Thoracic aorta (tissue), 2 donors: ENCODE measurements around the gene SERINC1. TPM values are rescaled to one million over a fixed set of nuclear protein-coding genes. Genes with fewer than 3 reads are reported as not detected.

Source experiments
- ATAC-seq: fragments of 150-250 bp; one replicate; pipeline ENCODE4 v1.8.0; 2017; ENCODE audit warnings: low read depth; ENCODE audit not compliant: insufficient number of reproducible peaks, low FRiP score
- DNase-seq: peaks from one replicate; pipeline ENCODE4 v3.0.0-alpha.2; 2020; ENCODE audit warnings: low spot score
- H3K27ac ChIP-seq, 2 donors: fragments of 200-600 bp; sonication (generic); 1 replicate in 1 of 2; 2 replicates in 1 of 2; pipeline ENCODE4 v1.5.1; 2016; ENCODE audit warnings: mild to moderate bottlenecking in 2 of 2, moderate library complexity in 2 of 2
- H3K27me3 ChIP-seq: fragments of 200-600 bp; sonication (generic); replicated peaks from 2 replicates; pipeline ENCODE4 v1.6.0; 2016; ENCODE audit warnings: mild to moderate bottlenecking; ENCODE audit not compliant: insufficient read depth
- H3K36me3 ChIP-seq: fragments of 200-600 bp; sonication (generic); one replicate; pipeline ENCODE4 v1.5.1; 2016
- H3K4me1 ChIP-seq, 2 donors: fragments of 200-600 bp; sonication (generic); 1 replicate in 1 of 2; 2 replicates in 1 of 2; pipeline versions ENCODE4 v1.5.1 to v1.6.0; 2016; ENCODE audit warnings: low read depth in 2 of 2, mild to moderate bottlenecking in 1 of 2; ENCODE audit not compliant: control insufficient read depth in 1 of 2
- H3K4me3 ChIP-seq: fragments of 200-600 bp; sonication (generic); 2 replicates; pipeline ENCODE4 v1.5.1; 2016; ENCODE audit warnings: mild to moderate bottlenecking
- H3K9me3 ChIP-seq: fragments of 200-600 bp; sonication (generic); 2 replicates; pipeline ENCODE4 v1.5.1; 2016
- CTCF ChIP-seq: fragments of 200-600 bp; sonication (generic); IDR thresholded peaks from one replicate; pipeline ENCODE4 v1.5.1; 2019; ENCODE audit warnings: antibody characterized with exemption
- total RNA-seq, 2 donors: library from RNA; depleted of rRNA; stranded (reverse); fragments of >200 nt; gene quantifications; one replicate each; pipeline versions ENCODE4 v1.1.0 to v1.2.3, GENCODE V29; 2016

Gene SERINC1
- total RNA-seq, 2 donors from 2014 or later: 248 to 258 TPM

- Histone ChIP-seq H3K27ac (peak overlapping the region; percentile 45 to 60), H3K27me3 (no peaks in the 10 kb centered on the region), H3K9me3 (no peaks in the 10 kb centered on the region), H3K4me1 (peaks cover 3 to 20% of the 10 kb centered on the region in 2 donors), H3K36me3 (no peaks in the 10 kb centered on the region), H3K4me3 (peak overlapping the region; percentile 99)
- ATAC-seq (no peak), DNase-seq (no peak)
- TF ChIP-seq CTCF: no peak
These were observed 72.6 kb downstream of the SERINC1 start for GRCh38 chr6:122399055-122399347.

- H3K36me3 ChIP-seq: no peaks in the 10 kb centered on the region
- no peak overlapping the region for H3K27ac ChIP-seq
- H3K9me3 ChIP-seq: no peaks in the 10 kb centered on the region
- H3K27me3 ChIP-seq: no peaks in the 10 kb centered on the region
- no peak for TF ChIP-seq CTCF
- H3K4me3 ChIP-seq: no peak overlapping the region
- no peak for DNase-seq
- no peak for ATAC-seq
- H3K4me1 ChIP-seq: peaks cover 0 to 3% of the 10 kb centered on the region in 2 donors
These were observed 77.6 kb downstream of the SERINC1 start for GRCh38 chr6:122394016-122394415.

- Histone ChIP-seq H3K27ac (no peak overlapping the region), H3K9me3 (no peaks in the 10 kb centered on the region), H3K36me3 (no peaks in the 10 kb centered on the region), H3K27me3 (no peaks in the 10 kb centered on the region), H3K4me1 (no peaks in the 10 kb centered on the region), H3K4me3 (no peak overlapping the region)
- DNase-seq (no peak), ATAC-seq (no peak)
- TF ChIP-seq CTCF: no peak
These were observed 78.2 kb downstream of the SERINC1 start for GRCh38 chr6:122393351-122393896.

Other genes with a start within 250 kb of the SERINC1 start
- gene HSF2, start 72.2 kb downstream of the SERINC1 start, total RNA-seq: 10 to 100 TPM; 11.8 to 19.1 TPM
- gene PKIB, start 138.6 kb upstream of the SERINC1 start, total RNA-seq: 1 to 10 TPM in 1 of 2 donors, under 1 TPM in 1; 0.81 to 6.0 TPM